Left hindlimb (tissue), 1 donor: ENCODE measurements around the gene MBOAT2.

Experiments used
- DNase-seq: peaks from one replicate; pipeline ENCODE4 v3.0.0-alpha.2; 2018

The MBOAT2 gene

DNA sequence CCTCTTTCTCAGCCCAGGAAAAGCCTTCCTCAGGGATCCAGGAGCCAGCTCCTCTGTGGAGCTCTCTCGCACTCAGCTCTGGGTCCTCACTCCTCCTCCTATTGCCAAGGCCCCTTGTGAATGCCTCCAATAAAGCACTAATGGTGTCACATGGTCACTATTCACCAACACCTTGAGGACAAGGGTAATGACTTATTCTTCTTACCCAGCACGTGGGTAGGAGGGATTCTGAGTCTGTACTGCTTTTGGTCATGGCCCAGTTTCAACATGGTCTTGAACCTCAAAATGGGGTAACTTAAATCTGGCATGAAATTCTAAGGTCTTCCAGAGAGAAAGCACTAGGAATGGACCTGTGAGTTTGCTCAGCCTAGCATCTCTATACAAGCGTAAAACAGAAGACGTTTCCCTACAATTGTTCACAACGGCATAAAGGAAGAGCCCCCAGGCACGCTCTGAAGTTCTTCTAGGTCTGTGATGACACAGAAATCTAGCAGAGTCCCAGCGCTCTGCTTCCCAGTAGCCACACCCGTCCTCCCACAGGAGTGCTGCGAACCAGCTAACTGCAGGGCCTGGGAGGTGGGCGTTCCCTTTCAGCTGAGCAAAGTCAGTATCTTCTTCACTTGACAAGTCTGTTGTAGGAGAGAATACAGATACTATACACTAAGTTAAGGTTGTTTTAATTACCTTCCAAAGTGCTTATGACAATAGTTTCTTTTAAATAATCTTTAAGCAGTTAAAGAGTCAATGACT is 151.5 kb downstream of the MBOAT2 start:
- no peak for DNase-seq

- DNase-seq, result no peak
Measured at GRCh38 chr2:8850845-8851487, 152.5 kb downstream of the MBOAT2 start.

DNA sequence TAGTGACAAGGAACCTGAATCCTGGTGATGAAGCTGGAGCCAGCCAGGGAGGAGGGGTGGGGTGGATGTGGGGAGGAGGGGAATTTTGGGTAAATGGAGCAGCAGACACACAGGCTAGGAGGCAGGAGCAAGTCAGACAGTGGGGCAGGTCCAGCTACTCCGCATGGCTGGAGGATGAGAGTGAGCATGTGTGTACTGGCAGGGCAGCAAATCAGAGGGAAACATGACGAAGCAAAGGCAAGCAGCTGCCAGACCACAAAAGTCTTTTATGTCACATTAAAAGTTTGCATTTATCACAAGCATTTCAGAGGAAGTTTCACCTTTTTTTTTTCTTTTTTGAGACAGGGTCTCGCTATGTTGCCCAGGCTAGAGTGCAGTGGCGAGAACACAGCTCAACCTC is 154.2 kb downstream of the MBOAT2 start:
- DNase-seq, result no peak

GRCh38 chr2:8848328-8849100 is 155.0 kb downstream of the MBOAT2 start:
- DNase-seq, result no peak

GRCh38 chr2:8847400-8847799 is 156.1 kb downstream of the MBOAT2 start:
- DNase-seq, result no peak

- no peak for DNase-seq
Measured at GRCh38 chr2:8841932-8842331, 161.6 kb downstream of the MBOAT2 start.

DNA sequence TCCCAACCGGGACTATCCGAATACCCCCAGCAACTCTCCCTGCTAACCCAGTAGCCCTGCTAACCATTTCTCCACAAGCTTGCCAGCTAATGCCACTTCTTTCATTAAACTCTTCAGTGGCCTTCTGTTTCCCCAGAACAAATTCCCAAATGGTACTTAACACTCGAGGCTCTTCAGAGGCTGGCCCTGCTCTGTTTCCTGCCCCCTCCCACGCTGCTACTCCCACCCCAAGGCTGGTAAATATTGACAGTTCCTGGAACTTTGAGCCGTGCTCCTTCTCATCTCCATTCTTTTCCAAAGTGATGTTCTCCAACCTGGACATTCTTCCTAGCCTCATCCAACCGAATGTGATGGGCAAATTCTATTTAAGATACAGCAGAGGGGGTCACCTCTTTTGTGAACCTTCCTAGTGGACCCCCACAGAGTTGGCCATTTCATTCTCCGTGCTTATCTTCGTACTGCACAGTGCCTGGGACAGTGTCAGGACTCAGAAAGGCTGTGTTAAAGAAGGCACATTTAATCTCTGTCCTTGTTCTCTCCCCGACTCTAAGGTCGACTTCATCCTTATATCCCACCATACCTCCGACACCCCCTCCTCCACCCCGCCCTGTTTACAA is 162.9 kb downstream of the MBOAT2 start:
- no peak for DNase-seq

DNA sequence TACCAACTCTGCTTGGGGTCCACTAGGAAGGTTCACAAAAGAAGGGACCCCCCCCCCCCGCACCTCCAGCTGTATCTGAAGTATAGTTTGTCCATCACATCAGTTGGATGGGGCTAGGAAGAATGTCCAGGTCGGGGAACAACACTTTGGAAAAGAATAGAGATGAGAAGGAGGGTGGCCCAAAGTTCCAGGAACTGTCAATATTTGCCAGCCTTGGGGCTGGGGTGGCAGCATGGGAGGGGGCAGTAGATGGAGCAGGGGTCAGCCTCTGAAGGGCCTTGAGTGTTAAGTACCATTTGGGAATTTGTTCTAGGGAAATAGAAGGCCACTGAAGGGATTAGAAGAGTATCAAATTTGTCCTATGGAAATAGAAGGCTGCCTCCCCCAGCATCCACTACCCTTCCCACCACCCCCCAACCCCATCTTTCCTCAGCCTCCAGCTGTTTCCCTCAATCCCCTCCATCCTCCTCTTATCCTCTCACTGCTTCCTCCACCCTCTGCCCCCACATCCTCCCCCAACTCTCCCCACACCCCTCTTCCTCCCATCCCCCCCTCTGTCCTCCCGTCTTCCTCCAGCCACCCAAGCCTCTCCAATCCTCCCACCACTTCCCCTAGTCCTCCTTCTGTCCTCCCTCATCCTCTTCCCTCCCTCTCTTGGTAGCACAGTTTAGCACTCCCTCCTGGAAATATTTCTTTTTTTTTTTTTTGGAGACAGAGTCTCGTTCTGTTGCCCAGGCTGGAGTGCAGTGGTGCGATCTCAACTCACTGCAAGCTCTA is 164.1 kb downstream of the MBOAT2 start:
- DNase-seq, result no peak

- DNase-seq, result no peak
Measured at GRCh38 chr2:8837795-8838140, 165.7 kb downstream of the MBOAT2 start.

- DNase-seq, result peak; percentile 93
Measured at GRCh38 chr2:8836971-8837794, 166.3 kb downstream of the MBOAT2 start, which contains the start of gene KIDINS220. TSS of gene KIDINS220 (minus strand) at chr2:8837613. CDS start at chr2:8827093, 10,520 bp downstream.

DNA sequence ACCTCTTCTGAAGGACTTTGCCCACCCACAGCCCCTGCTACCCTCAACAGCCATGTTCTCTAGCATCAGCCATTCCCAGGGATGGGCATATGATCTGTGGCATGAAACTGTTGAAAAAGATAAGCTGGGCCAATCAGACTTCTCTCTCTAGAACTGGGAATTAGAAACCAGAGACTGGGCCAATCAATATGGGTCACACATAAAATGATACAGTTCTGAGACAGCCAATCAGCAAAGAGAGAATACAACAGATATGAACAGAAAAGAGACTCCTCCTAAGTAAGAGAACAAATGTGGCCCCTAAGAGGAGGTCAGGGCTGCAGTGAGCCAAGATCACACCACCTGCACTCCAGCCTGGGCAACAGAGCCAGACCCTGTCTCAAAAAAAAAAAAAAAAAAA is 168.2 kb downstream of the MBOAT2 start:
- no peak for DNase-seq

- no peak for DNase-seq
Measured at GRCh38 chr2:8833853-8834252, 169.6 kb downstream of the MBOAT2 start.

DNA sequence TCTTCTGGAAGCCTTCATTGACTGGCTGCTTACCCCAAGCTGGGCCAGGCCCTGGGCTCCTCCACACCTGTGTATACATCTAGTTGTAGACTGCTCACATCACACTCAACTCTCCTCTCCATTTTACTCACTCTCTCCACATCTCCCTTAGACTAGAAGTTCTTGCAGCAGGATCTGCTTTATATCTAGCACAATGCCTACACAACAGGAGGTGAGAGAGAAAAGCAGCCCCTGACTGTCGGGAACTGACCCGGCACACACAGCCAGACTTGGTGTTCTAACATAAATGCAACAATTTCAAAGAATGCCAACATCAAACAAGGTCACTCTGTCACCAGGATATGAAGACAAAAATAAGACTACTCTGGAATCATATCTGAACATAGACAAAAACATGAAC is 172.0 kb downstream of the MBOAT2 start:
- DNase-seq, result no peak

- DNase-seq, result no peak
Measured at GRCh38 chr2:8827729-8828128, 175.8 kb downstream of the MBOAT2 start.

DNA sequence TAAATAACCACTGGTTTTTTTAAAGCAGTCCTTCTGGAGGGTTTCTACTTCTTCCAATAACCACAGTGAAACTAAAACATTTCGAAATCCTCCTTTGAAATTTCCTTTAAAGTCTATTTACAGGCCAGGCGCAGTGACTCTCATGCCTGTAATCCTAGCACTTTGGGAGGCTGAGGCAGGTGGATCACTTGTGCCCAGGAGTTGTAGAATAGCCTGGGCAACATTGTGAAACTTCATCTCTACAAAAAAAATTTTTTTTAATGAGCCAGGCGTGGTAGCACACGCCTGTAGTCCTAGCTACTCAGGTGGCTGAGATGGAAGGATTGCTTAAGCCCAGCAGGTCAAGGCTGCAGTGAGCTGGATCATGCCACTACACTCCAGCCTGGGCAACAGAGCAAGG is 181.3 kb downstream of the MBOAT2 start:
- DNase-seq, result no peak

- no peak for DNase-seq
Measured at GRCh38 chr2:8821276-8822217, 181.9 kb downstream of the MBOAT2 start.

- DNase-seq, result no peak
Measured at GRCh38 chr2:8819948-8820347, 183.5 kb downstream of the MBOAT2 start.

- no peak for DNase-seq
Measured at GRCh38 chr2:8819194-8819593, 184.3 kb downstream of the MBOAT2 start.

- no peak for DNase-seq
Measured at GRCh38 chr2:8817221-8817620, 186.3 kb downstream of the MBOAT2 start.

GRCh38 chr2:8806885-8807704 is 196.4 kb downstream of the MBOAT2 start:
- no peak for DNase-seq
